HepG2 (cell line): Measurements from ENCODE around the gene SLC1A4. TPM values are rescaled to one million over a fixed set of nuclear protein-coding genes. Genes with fewer than 3 reads are reported as not detected.

Experiments used
- ARID3A ChIP-seq: IDR thresholded peaks from 2 replicates; pipeline ENCODE4 v1.6.1; 2012; ENCODE audit warnings: low read depth, low read length, improper control_type of control experiment
- DR1 ChIP-seq: sonication (generic); formaldehyde crosslinking; IDR thresholded peaks from 2 replicates; pipeline ENCODE4 v1.8.0; 2021; ENCODE audit warnings: mild to moderate bottlenecking, missing genetic modification reagents, inconsistent platforms
- FOXO1 ChIP-seq: sonication (generic); formaldehyde crosslinking; IDR thresholded peaks from 2 replicates; pipeline ENCODE4 v1.4.0; 2020; ENCODE audit warnings: missing genetic modification reagents
- HNF4A ChIP-seq: sonication (generic); formaldehyde crosslinking; IDR thresholded peaks from 2 replicates; pipeline ENCODE4 v1.4.0; 2020; ENCODE audit warnings: missing genetic modification reagents
- KLF16 ChIP-seq, 2 experiments: sonication (generic) in 1 of 2; formaldehyde crosslinking in 1 of 2; IDR thresholded peaks; 2 replicates each; pipeline versions ENCODE4 v1.6.1 to v1.8.0; 2016 to 2023; ENCODE audit warnings: missing genetic modification reagents in 2 of 2, missing compliant biosample characterization in 1 of 2
- KMT2B ChIP-seq: IDR thresholded peaks from 2 replicates; pipeline ENCODE4 v1.6.1; 2016; ENCODE audit warnings: missing genetic modification reagents, missing compliant biosample characterization
- NCOA5 ChIP-seq: sonication (generic); formaldehyde crosslinking; IDR thresholded peaks from 2 replicates; pipeline ENCODE4 v1.4.0; 2020; ENCODE audit warnings: missing genetic modification reagents
- POLR2AphosphoS5 ChIP-seq: IDR thresholded peaks from 2 replicates; pipeline ENCODE4 v1.6.1; 2012; ENCODE audit warnings: low read depth, low read length
- SIX4 ChIP-seq: sonication (generic); formaldehyde crosslinking; IDR thresholded peaks from 2 replicates; pipeline ENCODE4 v1.4.0; 2020; ENCODE audit warnings: missing genetic modification reagents
- ZBTB7B ChIP-seq: sonication (generic); formaldehyde crosslinking; IDR thresholded peaks from 2 replicates; pipeline ENCODE4 v1.4.0; 2020; ENCODE audit warnings: missing genetic modification reagents
- ZNF101 ChIP-seq: sonication (generic); formaldehyde crosslinking; IDR thresholded peaks from 2 replicates; pipeline ENCODE4 v1.4.0; 2020; ENCODE audit warnings: mild to moderate bottlenecking, low read depth, missing genetic modification reagents, borderline replicate concordance
- ZNF572 ChIP-seq: sonication (generic); formaldehyde crosslinking; IDR thresholded peaks from 2 replicates; pipeline ENCODE4 v1.5.1; 2020; ENCODE audit warnings: mild to moderate bottlenecking, missing genetic modification reagents
- ZNF839 ChIP-seq: sonication (generic); formaldehyde crosslinking; IDR thresholded peaks from 2 replicates; pipeline ENCODE4 v1.4.0; 2020; ENCODE audit warnings: missing genetic modification reagents, mild to moderate bottlenecking, borderline replicate concordance
- polyA plus RNA-seq, 8 experiments: library from polyadenylated mRNA; depleted of rRNA in 3 of 8; stranded (reverse) in 7 of 8; unstranded in 1 of 8; fragments of >200 nt; fragmentation: Illumina TruSeq in 4 of 8; extraction: Trizol in 4 of 8; gene quantifications; 2 replicates each; pipeline versions ENCODE4 v1.2.1 to v1.2.3, GENCODE V29; 2011 to 2016; ENCODE audit warnings: low read depth in 4 of 8, missing spikeins in 1 of 8, mixed read lengths in 1 of 8; ENCODE audit not compliant: insufficient read depth in 1 of 8
- total RNA-seq, 5 experiments: library from RNA; depleted of rRNA; stranded (reverse); fragments of >200 nt; fragmentation: Illumina TruSeq; extraction: Trizol; gene quantifications; 2 replicates each; pipeline ENCODE4 v1.2.3, GENCODE V29; 2016; ENCODE audit warnings: low read depth in 1 of 5
- TF ChIP-seq, protein P1 (sequence below): sonication (generic); formaldehyde crosslinking; IDR thresholded peaks from 2 replicates; pipeline ENCODE4 v1.4.0; 2020; ENCODE audit warnings: low read depth, mild to moderate bottlenecking, missing genetic modification reagents
- TF ChIP-seq, protein P2 (sequence below): sonication (generic); formaldehyde crosslinking; IDR thresholded peaks from 2 replicates; pipeline ENCODE4 v1.4.0; 2020; ENCODE audit warnings: mild to moderate bottlenecking, missing genetic modification reagents
- TF ChIP-seq, protein P3 (sequence below): sonication (generic); formaldehyde crosslinking; IDR thresholded peaks from 2 replicates; pipeline ENCODE4 v1.5.0; 2020; ENCODE audit warnings: mild to moderate bottlenecking, missing genetic modification reagents, moderate library complexity
- TF ChIP-seq, protein P4 (sequence below): sonication (generic); formaldehyde crosslinking; IDR thresholded peaks from 2 replicates; pipeline ENCODE4 v1.8.1; 2023; ENCODE audit warnings: mild to moderate bottlenecking, inconsistent platforms, moderate library complexity, missing genetic modification reagents, borderline replicate concordance

The SLC1A4 gene
- total and polyA plus RNA-seq, 2 of the 13 experiments (the other 11 are each of a cell fraction or from before 2014, with no cell fraction given), result 21.0 to 39.6 TPM

GRCh38 chr2:64987956-64988419 is 1.2 kb upstream of the SLC1A4 start (continued):
- TF ChIP-seq, protein P1, sequence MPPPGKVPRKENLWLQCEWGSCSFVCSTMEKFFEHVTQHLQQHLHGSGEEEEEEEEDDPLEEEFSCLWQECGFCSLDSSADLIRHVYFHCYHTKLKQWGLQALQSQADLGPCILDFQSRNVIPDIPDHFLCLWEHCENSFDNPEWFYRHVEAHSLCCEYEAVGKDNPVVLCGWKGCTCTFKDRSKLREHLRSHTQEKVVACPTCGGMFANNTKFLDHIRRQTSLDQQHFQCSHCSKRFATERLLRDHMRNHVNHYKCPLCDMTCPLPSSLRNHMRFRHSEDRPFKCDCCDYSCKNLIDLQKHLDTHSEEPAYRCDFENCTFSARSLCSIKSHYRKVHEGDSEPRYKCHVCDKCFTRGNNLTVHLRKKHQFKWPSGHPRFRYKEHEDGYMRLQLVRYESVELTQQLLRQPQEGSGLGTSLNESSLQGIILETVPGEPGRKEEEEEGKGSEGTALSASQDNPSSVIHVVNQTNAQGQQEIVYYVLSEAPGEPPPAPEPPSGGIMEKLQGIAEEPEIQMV, result no peak
- TF ChIP-seq NCOA5 (CRISPR knock-in tag) (no peak), KMT2B (CRISPR knock-in tag) (no peak), SIX4 (0 out of 2 replicates have a peak, but pooled peaks have one; percentile 53), ZBTB7B (CRISPR knock-in tag) (no peak), ZNF101 (CRISPR knock-in tag) (no peak), POLR2AphosphoS5 (no peak), FOXO1 (CRISPR knock-in tag) (no peak), ARID3A (no peak), ZNF572 (no peak), HNF4A (CRISPR knock-in tag) (peak; percentile 22; the same call in 1 of the 2 replicates), DR1 (CRISPR knock-in tag) (no peak), ZNF839 (CRISPR knock-in tag) (no peak), KLF16 (CRISPR knock-in tag; IDR thresholded peaks at IDR 0.05) (0 out of 4 replicates have a peak, but pooled peaks of 1 of the 2 experiments have one; percentile 12)
- TF ChIP-seq, protein P2, sequence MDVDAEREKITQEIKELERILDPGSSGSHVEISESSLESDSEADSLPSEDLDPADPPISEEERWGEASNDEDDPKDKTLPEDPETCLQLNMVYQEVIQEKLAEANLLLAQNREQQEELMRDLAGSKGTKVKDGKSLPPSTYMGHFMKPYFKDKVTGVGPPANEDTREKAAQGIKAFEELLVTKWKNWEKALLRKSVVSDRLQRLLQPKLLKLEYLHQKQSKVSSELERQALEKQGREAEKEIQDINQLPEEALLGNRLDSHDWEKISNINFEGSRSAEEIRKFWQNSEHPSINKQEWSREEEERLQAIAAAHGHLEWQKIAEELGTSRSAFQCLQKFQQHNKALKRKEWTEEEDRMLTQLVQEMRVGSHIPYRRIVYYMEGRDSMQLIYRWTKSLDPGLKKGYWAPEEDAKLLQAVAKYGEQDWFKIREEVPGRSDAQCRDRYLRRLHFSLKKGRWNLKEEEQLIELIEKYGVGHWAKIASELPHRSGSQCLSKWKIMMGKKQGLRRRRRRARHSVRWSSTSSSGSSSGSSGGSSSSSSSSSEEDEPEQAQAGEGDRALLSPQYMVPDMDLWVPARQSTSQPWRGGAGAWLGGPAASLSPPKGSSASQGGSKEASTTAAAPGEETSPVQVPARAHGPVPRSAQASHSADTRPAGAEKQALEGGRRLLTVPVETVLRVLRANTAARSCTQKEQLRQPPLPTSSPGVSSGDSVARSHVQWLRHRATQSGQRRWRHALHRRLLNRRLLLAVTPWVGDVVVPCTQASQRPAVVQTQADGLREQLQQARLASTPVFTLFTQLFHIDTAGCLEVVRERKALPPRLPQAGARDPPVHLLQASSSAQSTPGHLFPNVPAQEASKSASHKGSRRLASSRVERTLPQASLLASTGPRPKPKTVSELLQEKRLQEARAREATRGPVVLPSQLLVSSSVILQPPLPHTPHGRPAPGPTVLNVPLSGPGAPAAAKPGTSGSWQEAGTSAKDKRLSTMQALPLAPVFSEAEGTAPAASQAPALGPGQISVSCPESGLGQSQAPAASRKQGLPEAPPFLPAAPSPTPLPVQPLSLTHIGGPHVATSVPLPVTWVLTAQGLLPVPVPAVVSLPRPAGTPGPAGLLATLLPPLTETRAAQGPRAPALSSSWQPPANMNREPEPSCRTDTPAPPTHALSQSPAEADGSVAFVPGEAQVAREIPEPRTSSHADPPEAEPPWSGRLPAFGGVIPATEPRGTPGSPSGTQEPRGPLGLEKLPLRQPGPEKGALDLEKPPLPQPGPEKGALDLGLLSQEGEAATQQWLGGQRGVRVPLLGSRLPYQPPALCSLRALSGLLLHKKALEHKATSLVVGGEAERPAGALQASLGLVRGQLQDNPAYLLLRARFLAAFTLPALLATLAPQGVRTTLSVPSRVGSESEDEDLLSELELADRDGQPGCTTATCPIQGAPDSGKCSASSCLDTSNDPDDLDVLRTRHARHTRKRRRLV, result no peak
- TF ChIP-seq, protein P3, sequence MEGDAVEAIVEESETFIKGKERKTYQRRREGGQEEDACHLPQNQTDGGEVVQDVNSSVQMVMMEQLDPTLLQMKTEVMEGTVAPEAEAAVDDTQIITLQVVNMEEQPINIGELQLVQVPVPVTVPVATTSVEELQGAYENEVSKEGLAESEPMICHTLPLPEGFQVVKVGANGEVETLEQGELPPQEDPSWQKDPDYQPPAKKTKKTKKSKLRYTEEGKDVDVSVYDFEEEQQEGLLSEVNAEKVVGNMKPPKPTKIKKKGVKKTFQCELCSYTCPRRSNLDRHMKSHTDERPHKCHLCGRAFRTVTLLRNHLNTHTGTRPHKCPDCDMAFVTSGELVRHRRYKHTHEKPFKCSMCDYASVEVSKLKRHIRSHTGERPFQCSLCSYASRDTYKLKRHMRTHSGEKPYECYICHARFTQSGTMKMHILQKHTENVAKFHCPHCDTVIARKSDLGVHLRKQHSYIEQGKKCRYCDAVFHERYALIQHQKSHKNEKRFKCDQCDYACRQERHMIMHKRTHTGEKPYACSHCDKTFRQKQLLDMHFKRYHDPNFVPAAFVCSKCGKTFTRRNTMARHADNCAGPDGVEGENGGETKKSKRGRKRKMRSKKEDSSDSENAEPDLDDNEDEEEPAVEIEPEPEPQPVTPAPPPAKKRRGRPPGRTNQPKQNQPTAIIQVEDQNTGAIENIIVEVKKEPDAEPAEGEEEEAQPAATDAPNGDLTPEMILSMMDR, result no peak
- TF ChIP-seq, protein P4, sequence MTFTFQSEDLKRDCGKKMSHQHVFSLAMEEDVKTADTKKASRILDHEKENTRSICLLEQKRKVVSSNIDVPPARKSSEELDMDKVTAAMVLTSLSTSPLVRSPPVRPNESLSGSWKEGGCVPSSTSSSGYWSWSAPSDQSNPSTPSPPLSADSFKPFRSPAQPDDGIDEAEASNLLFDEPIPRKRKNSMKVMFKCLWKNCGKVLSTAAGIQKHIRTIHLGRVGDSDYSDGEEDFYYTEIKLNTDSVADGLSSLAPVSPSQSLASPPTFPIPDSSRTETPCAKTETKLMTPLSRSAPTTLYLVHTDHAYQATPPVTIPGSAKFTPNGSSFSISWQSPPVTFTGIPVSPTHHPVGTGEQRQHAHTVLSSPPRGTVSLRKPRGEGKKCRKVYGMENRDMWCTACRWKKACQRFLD, result no peak
- TF ChIP-seq, all 625 proteins: peak for 33
